HG03280 (cell line): Measurements from ENCODE around the gene DOCK3.
"Not testable (repeated sequence)": the region's sequence is repeated elsewhere in the genome, so short reads cannot be mapped to it uniquely, and the experiment has no call there.

Source experiments
- ATAC-seq: cut with Tn5 transposase; IDR thresholded peaks from one replicate; pipeline ENCODE4 v1.9.1; 2021; ENCODE audit warnings: mild to moderate bottlenecking, moderate library complexity; ENCODE audit not compliant: unreplicated experiment

The DOCK3 gene

DNA sequence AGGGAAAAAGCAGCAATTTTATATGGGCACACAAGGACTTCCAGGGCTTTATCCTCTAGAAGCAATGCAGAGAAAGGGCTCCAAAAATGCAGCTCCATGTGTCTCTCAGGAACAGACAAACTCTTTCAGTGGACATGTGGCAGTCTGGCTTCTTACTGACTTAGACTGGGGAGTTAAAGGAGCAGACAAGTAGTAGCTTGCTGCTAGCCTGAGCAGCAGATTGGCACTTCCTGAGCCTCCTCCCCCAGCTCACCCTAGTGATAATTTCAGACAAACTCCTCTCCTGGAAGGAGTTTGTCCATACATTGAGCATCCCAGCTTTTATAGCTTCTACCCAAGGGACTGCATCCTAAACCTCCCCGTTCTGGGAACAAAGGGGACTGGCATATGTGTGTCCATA lies 608.7 kb downstream of the DOCK3 start:
- ATAC-seq, result no peak

DNA sequence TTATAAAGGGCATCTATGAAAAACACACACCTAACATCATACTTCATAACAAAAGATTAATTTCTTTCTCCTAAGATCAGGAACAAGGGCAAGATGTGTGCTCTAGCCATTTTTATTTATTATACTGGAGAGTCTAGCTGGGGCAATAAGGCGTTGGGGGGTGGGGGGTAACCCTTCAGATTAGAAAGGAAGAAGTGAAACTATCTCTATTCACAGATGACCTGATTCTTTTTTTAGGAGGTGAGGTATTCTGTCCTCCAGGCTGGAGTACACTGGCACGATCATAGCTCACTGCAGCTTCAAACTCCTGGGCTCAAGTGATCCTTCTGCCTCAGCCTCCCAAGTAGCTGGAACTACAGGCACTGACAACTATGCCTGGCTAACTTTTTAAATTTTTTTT lies 620.9 kb downstream of the DOCK3 start:
- ATAC-seq, result peak; percentile 86

DNA sequence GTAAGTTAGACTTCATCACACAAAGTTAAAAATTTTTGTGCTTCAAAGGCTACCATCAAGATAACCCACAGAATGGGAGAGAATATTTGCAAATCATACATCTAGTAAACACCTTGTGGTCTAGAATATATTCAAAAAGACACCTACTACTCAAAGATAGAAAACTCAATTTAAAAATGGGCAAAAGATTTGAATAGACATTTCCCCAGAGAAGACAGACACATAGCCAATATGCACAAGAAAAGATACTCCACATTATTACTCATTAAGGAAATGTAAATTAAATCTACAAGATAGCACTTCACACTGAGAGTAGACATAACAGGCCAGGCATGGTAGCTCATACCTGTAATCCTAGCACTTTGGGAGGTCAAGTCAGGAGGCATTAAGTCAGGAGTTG lies 622.6 kb downstream of the DOCK3 start:
- ATAC-seq, result no peak

DNA sequence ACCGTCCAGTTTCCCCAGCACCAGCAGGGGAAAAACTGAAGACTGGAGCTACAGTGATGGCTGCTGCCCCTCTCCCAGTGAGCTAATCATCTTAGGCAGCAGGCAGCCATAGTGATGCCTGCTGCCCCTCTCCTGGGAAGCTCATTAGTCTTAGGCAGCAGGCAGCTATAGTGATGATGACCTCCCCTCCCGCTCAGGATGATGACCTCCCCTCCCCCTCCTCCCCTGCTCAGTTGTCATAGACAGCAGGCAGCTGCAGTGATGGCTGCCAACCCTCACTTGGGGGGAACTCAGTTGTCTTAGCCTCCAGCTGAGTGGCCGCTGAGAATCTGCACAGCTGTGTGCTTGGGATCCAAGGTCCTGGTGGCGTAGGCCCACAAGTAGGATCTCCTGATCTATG lies 629.5 kb downstream of the DOCK3 start:
- ATAC-seq, result no peak

DNA sequence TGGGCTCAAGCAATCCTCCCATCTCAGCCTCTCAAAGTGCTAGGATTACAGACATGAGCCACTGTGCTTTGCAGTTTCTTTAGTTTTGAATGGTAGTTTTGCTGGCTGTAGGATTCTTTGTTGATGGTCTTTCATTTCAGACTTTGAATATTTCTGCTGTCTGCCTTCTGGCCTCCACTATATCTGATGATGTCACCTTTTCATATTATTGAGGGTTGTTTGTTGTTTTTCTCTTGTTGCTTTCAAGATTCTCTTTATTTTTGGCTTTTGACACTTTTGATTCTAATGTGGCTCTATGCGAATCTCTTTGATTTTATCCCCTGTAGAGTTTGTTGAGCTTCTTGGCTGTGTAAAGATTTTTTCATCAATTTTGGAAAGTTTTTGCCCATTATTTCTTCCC lies 631.4 kb downstream of the DOCK3 start:
- no peak for ATAC-seq

DNA sequence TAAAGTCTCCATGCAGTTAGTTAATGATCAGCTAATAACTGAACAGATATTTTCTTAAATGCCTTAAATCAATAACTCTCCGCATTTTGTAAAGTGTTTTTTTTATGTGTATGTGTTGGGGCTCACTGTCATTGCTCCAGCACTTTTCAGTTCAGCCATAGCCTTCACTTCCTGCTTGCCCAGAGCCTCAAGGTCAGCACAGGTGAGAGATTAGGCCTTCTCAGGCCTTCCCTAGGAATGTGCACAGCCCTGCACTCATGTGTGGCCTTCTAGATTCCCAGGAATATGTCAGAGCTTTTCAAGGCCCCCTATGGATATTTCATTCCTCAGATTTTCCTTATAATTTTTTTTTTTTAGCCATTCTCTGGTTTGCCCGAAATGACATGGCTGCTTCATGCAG lies 632.7 kb downstream of the DOCK3 start:
- no peak for ATAC-seq

DNA sequence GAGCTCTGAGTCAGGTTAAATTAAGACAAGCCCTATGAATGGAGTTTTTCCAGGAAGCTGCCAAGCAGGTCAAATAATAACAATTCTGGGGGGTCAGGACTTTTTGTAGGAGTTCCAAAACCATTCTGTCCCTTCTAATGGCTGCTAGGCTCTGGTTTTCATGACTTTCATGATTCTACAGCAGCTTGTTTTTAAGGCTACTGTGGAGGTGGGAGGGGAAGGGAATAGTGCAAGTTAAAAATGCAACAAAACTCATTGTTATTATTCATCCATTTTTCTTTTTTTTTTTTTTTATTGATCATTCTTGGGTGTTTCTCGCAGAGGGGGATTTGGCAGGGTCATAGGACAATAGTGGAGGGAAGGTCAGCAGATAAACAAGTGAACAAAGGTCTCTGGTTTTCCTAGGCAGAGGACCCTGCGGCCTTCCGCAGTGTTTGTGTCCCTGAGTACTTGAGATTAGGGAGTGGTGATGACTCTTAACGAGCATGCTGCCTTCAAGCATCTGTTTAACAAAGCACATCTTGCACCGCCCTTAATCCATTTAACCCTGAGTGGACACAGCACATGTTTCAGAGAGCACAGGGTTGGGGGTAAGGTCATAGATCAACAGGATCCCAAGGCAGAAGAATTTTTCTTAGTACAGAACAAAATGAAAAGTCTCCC lies 633.3 kb downstream of the DOCK3 start:
- not testable (repeated sequence) for ATAC-seq

DNA sequence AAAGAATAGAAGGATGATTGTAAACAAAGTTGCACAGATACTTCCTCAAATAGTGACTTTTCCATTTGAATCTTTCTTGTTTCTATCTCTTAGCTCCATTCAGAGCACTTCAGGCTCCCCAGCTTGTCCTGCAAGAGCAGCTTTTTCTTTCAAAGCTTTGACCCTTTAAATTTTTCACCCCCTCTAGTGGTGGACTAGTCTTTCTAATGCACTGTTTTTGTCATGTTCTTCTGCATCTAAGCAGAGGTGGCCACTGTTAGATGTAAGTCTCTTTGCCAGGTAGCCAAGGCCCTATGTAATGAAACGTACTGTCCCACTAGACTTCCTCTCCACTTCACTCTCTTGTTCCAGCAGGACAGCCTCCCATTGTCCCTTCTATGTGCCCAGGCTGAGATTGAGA lies 636.3 kb downstream of the DOCK3 start:
- no peak for ATAC-seq

DNA sequence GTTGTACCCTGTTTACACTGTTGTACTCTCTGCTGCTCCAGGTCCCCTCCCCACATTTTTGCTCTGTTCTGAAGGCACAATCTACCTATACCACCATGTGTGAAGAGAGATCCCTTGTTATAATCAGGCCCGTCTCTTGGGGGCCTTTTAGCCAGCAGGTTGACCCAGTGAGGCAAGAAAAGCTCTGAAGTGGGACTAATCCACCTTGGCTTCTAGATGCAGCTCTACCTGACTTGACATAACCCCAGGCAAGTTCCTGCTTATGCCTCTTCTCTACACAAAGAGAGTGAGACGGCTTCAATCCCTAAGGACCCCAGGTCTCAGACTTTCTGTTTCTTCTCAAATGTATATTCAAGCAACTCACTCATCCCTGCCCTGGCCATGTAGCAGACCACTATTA lies 653.5 kb downstream of the DOCK3 start:
- ATAC-seq, result no peak

DNA sequence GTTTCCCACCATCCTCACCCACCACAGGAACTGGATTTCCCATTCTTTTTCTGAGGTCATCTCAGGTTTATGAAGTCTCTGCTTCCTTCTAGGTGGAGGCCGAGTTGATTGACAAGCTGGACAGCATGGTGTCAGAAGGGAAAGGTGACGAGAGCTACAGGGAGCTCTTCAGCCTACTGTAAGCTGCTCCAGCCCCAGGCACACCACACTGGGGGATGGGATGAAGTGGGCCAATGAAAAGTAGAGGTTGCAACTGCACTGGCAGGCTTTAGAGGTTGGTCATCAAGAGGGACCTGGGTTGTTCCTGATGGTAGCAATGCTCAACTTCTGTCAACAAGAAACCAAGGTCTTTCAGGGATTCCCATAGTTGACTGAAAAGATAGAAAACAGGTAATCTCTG lies 655.3 kb downstream of the DOCK3 start:
- no peak for ATAC-seq

DNA sequence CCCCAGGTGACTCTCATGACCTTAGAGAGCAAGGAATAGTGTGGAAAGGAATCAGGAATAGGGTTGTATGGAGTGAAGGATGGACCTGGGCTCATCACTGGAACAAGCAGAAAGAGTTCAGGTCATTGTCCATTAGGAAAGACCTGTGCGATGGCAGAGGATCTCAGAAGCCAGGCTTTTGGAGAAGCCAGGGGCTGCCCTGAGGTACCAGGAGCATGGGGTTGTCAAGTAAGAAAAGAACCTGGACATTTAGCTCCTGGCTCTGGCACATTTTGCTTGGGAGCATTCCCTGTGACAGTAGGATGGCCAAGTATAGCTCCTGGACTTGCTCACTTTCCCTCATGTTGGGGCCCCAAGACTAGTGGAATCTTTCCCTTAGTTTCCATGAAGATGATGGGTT lies 657.4 kb downstream of the DOCK3 start:
- ATAC-seq, result no peak

DNA sequence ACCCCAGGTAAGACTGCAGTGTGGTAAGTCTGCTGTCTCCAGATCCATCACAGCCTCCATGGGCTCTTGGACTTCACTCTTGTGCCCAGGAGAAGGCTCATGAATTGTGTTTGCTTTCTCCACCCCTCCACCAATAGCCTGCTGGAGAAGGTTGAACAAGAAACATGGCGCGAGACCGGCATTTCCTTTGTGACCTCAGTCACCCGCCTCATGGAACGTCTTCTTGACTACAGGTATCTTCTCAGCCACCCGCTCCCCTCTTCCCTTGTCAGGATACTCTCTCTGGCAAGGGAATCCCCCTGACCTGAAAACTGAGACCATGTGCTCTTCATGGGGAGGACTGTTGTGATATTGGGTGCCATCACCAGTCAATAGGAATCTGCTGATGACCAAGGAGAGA lies 658.3 kb downstream of the DOCK3 start:
- ATAC-seq, result no peak

DNA sequence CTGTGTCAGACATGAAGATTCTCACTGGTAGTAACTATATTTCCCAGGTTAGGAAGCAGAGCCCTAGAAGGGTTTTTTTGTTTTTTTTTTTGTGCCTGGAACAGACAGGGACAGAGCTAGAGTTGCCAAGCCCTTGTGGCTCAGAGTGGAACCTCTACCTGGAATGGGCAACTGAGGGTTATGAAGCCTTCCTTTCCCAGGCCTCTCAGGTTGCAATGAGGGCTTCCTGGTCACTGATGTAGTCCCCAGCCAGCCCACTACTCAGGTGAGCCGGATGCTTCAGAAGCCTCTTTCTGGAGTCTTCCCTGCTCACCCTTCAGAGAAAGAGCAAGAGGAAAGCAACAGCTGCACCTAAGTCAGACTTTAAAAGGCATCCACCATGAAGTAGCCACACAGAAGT lies 661.5 kb downstream of the DOCK3 start:
- no peak for ATAC-seq

DNA sequence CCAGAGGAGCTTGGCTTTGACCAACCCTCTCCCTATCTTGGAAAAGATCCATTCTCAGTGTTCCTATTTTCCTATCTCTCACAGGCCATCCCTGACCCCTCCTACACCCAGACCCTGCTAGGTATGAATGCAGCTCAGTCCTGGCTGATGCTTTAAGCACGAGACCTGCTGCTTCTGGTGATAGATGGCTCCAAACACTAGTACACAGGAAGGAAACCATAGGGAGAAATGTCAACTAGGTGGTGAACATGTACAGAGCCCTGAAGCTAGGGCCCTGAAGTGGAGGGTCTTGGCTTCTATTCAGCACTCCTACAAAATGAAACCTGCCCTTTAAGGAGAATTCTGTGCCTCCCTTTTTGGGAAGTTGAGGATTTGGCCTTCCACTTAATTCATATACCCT lies 662.9 kb downstream of the DOCK3 start:
- no peak for ATAC-seq

DNA sequence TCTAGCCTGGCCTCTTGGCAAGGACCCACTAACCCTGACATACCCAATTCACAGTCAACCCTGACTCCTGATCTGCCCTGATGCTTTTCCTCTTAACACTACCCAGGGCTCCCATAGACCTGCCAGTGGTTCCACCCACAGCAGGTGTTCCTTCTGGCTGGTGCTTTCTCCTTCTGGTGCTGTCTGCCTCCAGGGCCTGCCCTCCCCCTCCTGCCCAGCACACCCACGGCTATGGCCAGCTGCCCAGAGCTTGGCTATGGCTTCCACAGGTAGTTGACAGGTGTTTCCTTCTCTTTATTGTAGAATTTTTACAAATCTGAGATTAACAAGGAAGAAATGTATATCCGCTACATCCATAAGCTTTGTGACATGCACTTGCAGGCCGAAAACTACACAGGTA lies 663.9 kb downstream of the DOCK3 start:
- no peak for ATAC-seq

DNA sequence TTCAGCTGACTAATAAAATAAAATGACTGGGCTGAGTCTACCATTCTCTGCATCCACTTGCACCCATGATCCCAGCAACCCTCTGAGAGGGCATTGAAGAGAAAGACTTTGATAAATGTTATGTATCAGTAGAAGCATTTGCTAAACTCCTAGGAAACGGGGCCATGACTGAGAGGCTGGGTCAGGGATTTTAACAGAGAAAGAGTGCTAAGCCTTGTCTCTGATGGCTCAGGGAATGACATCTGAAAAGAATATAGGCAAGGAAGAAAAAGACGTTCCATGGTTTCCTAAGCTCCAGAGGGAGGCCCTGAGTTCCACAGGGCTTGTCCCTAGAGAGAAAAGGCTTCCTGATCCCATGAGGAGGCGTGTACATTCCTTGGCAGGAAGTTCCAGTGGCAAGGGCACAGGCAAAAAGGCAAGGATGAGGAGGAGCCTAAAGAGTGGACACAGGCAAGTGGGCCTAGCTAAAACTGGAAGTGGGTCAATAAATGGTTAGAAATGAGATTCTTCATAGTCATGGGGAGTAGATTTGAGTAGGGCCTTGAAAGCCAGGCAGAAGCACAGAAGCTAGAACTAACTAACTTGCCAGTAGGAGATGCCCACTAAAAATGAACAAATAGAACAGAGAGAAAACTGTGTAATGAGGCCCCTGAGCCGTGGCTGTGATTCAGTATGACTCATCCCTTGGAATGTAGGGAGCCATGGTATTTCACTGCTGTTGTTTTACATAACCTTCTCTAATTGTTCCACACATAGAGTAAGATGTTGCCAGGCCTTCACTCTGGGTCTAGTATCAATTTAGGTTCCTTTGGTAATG lies 665.5 kb downstream of the DOCK3 start:
- no peak for ATAC-seq

DNA sequence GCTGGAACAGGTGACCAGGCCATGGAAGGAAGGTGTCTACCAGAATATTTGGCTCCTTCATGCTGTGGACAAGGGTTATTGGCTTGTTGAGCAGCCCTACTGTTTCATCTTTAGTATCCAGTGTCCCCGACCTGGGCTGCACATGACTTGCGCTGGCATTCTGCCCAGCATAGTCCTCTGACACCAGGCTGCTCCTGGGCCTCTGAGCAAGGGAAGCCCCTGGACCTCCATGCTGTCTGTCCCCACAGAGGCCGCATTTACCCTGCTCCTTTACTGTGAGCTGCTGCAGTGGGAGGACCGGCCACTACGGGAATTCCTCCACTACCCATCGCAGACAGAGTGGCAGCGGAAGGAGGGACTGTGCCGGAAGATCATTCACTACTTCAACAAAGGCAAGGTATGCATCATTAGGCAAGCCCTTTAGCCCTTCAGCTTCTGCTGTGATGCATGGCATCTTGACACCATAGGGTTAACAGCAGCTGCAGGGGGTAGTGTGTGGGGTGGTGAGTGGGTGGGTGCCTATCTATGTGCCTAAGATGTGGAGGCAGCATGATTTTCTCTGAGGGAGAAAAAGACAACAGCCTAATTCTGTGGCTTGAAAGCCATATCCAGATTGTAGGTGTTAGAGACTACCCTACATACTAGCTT lies 666.4 kb downstream of the DOCK3 start:
- no peak for ATAC-seq

DNA sequence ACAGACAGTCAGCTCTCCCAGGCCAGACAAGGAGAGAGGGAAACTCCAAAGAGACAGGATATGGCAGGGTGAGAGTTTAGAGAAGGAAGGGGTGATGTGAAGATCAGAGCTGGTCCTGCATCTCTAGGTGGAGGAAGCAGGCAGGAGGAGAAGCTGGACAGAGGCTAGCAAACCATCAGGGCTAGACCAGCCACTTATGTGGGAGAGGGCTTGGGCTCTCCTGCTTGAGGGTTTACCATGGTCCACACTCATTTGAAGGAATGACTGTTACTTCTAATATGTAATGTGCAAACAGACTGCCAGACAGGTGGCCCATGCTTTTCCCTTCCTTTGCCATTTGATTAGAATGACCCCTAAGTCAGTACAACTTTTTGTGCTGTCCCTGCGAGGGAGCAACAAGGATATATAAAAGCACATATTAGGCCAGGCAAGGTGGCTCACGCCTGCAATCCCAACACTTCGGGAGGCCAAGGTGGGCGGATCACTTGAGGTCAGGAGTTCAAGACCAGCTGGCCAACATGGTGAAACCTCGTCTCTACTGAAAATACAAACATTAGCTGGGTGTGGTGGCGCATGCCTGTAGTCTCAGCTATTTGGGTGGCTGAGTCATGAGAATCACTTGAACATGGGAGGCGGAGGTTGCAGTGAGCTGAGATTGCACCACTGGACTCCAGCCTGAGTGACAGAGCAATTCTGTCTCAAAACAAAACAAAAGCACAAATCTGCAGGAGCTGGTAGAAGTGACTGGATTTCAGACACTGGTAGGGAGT lies 669.4 kb downstream of the DOCK3 start:
- ATAC-seq, result no peak

DNA sequence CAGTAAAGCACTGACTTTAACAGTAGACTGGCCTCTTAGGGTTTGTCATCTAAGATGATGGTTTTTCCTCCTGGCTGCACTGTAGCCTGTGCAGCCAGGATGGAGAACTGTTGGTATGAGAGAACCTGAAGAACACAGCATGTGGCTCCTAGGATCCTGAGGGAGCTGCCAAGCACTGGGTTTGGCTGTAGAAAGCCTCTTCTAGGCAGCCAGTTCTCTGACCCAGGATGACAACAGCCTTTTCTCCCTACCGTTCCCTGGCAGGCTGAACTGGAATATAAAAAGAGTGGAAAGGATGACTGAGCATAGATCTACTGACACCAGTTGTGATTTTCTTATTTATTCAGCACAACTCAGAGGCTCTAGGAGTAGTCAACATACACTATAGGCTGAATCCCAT lies 676.0 kb downstream of the DOCK3 start:
- no peak for ATAC-seq

DNA sequence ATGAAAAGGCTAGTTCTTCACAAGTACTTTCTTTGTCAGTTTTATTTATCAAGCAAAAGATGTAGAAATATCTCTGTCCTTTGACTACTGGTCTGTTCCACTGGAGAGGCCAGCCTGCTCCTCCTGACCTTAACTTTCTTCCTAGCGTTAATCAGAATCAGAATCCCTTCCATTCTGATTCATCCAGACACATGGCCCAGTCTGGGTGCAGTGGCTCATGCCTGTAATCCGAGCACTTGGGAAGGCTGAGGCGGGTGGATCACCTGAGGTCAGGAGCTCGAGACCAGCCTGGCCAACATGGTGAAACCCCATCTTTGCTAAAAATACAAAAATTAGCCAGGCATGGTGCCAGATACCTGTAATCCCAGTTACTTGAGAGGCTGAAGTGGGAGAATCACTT lies 678.4 kb downstream of the DOCK3 start:
- ATAC-seq, result no peak

DNA sequence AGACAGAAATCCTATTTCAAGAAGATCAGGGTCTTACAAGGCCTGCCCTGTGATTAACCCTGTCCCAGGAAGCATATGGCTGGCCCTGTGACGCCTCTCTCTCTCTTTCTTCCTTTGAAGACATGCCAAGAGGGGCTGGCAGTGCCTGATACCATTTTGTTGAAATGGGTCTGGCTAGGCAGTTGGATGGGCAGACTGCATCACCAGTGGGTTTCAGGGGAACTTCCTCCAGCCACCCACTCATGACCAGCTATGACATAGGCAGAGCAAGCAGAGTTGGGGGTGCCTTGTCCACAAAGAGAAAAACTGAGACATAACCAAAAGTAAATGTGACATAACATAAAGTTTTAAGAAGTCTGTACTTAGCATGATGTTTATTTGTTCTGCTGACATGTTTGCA lies 679.0 kb downstream of the DOCK3 start:
- no peak for ATAC-seq
